ENCODE data around the gene H2BK1.

H2BK1 gene

GRCh38 chr7:151225948-151226510, 15.7 kb upstream of the H2BK1 start:
- DNase-seq (ENCODE audit: low read depth) = no peak
- no peak for TF ChIP-seq CTCF (IDR thresholded peaks at IDR 0.05; ENCODE audit: low read depth, low read length, missing control alignments)
- H3K4me3 ChIP-seq (ENCODE audit: low read depth, low read length) = peak overlapping the region; percentile 97

- no peak for DNase-seq (ENCODE audit: low read depth)
- TF ChIP-seq CTCF (IDR thresholded peaks at IDR 0.05; ENCODE audit: low read depth, low read length, missing control alignments) = no peak
- H3K4me3 ChIP-seq (ENCODE audit: low read depth, low read length) = no peak overlapping the region
These were observed 13.4 kb upstream of the H2BK1 start for GRCh38 chr7:151223728-151224127.

GRCh38 chr7:151218170-151218569, 7.9 kb upstream of the H2BK1 start:
- DNase-seq (ENCODE audit: low read depth) = no peak
- TF ChIP-seq CTCF (IDR thresholded peaks at IDR 0.05; ENCODE audit: low read depth, low read length, missing control alignments) = no peak
- H3K4me3 ChIP-seq (ENCODE audit: low read depth, low read length) = no peak overlapping the region

- no peak for DNase-seq (ENCODE audit: low read depth)
- no peak overlapping the region for H3K4me3 ChIP-seq (ENCODE audit: low read depth, low read length)
- no peak for TF ChIP-seq CTCF (IDR thresholded peaks at IDR 0.05; ENCODE audit: low read depth, low read length, missing control alignments)
These were observed 5.1 kb upstream of the H2BK1 start for GRCh38 chr7:151215396-151215795.

- no peak for DNase-seq (ENCODE audit: low read depth)
- no peak for TF ChIP-seq CTCF (IDR thresholded peaks at IDR 0.05; ENCODE audit: low read depth, low read length, missing control alignments)
- no peak overlapping the region for H3K4me3 ChIP-seq (ENCODE audit: low read depth, low read length)
These were observed 3.5 kb upstream of the H2BK1 start for GRCh38 chr7:151213826-151214225.

- TF ChIP-seq CTCF (IDR thresholded peaks at IDR 0.05; ENCODE audit: low read depth, low read length, missing control alignments) = no peak
- H3K4me3 ChIP-seq (ENCODE audit: low read depth, low read length) = no peak overlapping the region
- DNase-seq (ENCODE audit: low read depth) = no peak
These were observed 2.3 kb upstream of the H2BK1 start for GRCh38 chr7:151212626-151213025.

- TF ChIP-seq CTCF (IDR thresholded peaks at IDR 0.05; ENCODE audit: low read depth, low read length, missing control alignments) = no peak
- no peak for DNase-seq (ENCODE audit: low read depth)
- H3K4me3 ChIP-seq (ENCODE audit: low read depth, low read length) = no peak overlapping the region
These were observed 976 bp upstream of the H2BK1 start for GRCh38 chr7:151211155-151211772.
